GM21723 (cell line): Measurements from ENCODE around the gene SPCS3.
A peak's percentile ranks its signal among the peaks of the same experiment; 100 is the strongest.
"Not testable (repeated sequence)": the region's sequence is repeated elsewhere in the genome, so short reads cannot be mapped to it uniquely, and the experiment has no call there.

ENCODE experiments used
- ATAC-seq: cut with Tn5 transposase; IDR thresholded peaks from one replicate; pipeline ENCODE4 v1.9.1; 2021; ENCODE audit warnings: mild to moderate bottlenecking, moderate library complexity; ENCODE audit not compliant: unreplicated experiment

Gene SPCS3

DNA sequence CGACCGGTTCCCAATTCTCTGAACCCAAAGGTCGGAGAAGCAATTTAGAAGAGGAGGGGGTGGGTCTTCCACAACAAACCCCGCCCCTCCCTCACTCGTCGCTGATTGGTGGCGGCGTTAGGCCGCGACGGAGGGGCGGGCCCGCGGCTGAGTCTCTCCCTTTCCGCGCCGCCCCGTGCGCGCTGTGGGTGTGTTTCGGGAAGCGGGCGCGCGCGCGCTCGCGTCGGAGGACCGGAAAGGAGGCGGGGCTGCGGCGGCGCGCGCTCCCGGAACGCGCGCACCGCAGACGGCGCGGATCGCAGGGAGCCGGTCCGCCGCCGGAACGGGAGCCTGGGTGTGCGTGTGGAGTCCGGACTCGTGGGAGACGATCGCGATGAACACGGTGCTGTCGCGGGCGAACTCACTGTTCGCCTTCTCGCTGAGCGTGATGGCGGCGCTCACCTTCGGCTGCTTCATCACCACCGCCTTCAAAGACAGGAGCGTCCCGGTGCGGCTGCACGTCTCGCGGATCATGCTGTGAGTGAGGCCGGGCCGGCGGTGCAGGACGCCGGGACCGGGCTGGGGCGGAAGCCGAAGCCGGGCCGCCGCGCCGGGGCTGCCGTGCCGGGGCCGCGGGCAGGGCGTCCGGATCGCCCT, at the start of gene SPCS3:
SPCS3 (plus strand) TSS at position 263 of the 636 bp plus-strand sequence; CDS start at position 374, 111 bp downstream.
- peak; percentile 90 for ATAC-seq

DNA sequence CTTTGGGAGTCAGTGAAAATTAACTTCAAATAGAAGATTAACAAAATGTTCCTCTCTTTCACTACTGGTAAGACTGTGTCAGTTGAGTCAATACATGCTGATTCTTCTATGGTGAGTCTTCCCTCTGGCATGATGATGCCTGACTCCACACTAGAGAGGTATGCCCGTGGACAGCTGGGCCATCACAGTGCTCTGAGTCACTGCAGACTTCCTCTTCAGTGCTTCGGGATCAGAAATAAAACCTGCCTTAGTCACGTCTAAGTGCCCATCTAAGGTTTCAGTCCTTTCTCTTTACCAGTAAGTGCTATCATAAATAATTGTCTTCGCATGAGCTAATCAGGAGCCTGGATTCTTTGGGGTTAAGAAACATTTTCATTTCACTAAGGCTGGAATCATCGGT, 49.1 kb upstream of the SPCS3 start:
- ATAC-seq: no peak

DNA sequence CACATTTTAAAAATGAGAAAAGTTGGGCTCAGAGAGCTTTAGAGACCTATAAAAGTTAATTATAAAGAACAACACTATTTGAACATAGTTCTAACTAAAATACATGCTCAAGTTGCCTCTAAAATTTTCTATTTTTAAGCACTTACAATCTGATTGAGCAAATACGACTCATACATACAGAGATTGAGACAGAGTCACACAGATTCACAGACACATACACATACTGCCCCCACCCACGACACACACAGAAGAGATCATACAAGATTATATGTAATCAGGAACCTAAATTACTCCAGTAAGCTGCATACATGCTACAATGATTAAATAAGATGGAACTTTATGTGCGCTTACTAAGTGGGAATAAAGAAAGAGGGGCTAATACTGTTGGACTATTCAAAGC, 48.0 kb upstream of the SPCS3 start:
- no peak for ATAC-seq

DNA sequence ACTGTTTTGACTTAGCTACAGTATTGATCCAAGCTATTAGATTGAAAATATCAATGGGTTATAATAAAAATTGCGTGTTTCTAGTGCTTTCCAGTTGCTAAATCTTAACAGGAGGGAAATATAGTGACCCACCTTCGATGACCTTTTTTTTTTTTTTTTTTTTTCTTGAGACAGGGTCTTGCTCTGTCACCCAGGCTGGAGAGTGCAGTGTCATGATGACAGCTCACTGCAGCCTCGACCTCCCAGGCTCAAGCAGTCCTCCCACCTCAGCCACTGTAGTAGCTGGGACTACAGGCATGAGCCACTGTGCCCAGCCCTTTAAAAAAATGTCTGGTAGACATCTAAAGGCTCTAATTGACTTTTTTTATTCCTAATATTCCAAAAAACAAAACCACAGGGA, 47.0 kb upstream of the SPCS3 start:
- no peak for ATAC-seq

DNA sequence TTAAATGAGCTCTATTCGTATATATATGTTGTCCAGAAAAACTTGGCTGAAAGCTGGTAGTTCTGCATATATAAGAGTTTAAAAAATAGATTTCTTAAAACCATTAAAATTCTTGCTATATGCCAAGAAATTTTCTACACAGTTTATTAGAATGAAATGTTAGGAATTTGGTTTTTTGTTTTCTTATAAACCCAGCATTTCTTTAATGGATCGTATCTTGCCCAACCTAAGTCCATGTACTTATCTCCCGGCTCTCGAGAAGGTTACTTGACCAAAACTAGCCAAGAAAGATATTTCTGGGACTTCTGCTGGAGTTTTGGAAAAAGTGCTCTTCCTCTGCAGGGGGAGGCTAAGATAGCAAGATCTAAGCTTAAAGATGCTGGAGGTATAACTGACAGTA, 46.0 kb upstream of the SPCS3 start:
- ATAC-seq: no peak

DNA sequence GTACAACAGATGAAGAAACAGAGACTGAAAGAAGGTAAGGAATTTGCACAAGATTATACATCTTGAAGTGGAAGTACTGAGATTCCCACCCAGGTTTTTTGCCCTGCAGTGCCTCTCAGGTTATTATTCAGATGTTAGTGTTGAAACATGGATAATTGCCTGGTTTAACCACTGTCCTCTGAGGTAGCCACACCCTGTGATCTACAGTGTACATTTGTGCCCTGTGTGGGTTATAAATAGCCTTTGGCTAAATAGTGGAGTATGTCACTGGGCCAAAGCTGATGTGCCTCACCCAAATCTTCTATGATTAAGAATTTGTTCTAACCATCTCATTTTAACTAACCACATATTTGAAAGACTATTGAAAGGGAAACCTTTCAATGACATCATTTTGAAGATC, 45.3 kb upstream of the SPCS3 start:
- ATAC-seq: no peak

DNA sequence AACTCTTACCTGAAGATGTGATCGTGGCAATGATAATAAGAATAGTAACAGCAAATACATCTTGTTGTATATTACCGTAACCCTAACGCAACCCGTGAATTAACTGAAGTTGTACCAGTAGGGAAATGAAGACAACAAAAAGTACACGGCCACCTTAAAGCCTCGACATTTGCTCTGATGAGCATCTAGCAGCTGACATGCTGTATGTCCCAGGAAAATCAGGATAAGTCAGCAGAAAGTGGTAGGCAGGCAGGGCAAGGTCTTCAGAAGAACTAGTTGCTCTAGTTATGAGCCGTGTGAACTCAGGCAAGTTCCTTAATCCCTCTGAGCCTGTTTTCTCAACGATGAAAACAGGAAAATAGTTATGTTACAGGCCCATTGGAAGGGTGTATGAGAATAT, 43.1 kb upstream of the SPCS3 start:
- no peak for ATAC-seq

DNA sequence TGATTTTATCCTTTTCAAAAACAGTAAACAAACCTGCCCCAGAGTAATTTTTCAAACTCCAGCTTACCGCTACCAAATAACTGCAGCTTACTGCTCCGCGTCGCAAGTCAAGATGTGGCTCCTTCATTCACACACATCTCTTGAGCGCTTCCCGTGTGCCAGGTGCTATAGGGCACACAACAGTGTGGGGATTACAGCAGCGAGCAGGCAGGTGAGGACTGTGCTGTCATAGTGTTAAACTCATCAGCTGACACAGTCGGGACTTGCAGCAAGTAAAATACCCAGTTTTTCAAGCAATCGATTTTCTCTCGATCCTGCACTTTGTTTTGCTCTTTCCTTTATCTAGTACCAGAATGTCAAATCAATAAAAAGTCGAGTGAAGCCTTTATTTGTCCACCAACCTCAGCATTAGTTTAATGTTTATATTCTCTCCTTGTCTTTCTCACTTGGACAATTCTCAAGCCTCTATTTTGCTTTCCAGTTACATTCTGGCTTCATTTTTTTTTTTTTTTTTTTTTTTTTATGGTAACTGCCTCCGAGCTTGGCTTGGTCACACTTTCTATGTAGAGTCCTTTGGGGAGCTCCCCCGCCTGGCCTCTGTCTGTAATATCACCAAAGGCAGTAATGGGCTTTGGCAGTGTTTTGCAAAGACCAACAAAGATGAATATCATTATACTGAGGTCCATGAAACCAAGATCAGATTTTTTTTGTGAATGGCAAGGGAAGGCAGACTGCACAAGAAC, 42.4 kb upstream of the SPCS3 start:
- peak; percentile 93 for ATAC-seq

DNA sequence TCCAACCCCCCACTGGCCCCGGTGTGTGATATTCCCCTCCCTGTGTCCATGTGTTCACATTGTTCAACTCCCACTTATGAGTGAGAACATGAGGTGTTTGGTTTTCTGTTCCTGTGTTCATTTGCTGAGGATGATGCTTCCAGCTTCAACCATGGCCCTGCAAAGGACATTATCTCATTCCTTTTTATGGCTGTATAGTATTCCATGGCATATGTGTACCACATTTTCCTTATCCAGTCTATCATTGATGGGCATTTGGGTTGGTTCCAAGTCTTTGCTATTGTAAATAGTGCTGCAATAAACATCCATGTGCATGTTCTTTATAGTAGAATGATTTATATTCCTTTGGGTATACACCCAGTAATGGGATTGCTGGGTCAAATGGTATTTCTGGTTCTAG, 40.2 kb upstream of the SPCS3 start:
- ATAC-seq: not testable (repeated sequence)

DNA sequence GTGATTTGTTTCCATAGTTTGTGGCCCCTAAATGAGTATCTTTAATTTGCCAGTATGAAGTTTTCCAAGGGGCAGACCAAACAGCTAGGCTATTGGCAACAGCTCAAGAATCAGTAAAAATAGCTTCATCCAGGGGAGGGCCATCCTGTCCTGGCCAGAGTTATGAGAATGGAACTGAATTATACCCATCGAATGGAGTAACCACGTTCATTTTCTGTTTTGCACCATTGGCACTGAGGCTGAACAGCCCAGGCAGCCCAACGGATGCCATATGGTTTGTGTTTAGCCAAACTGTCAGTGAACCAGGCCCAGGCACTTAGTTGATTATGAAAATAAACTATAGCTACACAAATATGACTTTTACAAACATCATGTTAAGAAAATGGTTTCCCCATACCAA, 33.0 kb upstream of the SPCS3 start:
- ATAC-seq: no peak

DNA sequence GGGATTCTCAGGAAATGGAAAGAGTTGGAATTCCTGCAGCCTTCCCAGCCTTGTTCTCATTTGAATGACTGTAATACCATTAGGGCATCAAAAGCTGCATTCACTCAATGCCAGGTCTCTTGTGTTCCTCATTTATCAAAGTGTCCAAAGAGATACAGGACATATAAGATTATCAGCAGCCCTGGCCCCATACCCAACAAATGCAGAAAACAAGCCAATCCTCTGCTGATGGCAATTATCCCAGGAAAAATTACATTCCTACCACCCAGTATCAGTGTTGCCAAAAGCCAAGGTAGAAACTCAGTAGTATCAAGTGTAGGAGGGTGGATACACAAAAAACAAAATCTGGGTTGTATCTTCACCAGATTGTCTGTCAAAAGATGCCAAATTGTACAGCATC, 32.2 kb upstream of the SPCS3 start:
- ATAC-seq: no peak

DNA sequence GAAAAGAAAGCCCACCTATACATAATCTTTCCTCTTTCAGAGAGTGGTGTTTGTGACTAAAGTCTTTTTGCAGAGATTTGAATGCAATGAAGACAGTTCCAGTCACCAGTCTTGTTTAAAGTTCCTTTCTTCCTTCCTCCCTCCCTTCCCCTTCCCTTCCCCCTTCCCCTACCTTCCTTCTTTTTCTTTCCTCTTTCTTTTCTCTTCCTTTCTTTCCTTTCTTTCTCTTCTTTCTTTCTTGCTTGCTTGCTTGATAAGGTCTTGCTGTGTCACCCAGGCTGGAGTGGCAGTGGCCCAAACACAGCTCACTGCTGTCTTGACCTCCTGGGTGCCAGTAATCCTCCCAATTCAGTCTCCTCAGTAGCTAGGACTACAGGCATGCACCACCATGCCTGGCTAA, 31.7 kb upstream of the SPCS3 start:
- ATAC-seq: no peak

DNA sequence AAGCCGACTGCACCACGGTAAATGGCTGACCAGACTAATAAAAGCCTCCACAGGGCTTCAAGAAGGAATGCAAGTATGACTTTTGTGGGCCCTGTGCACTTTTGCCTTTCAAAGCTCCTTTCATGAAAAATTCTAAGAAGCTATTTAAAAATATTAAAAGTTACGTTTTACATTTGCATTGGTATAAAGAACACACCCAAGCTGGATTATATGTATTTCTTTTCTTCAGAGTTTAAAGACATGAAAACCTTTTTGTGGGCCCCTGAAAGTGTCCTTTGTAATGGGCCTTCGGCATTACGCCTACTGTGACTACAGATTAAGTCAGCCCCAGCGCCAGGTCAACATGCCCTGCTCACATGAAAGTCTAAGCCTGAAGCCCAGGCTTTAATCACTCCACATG, 30.2 kb upstream of the SPCS3 start:
- no peak for ATAC-seq

DNA sequence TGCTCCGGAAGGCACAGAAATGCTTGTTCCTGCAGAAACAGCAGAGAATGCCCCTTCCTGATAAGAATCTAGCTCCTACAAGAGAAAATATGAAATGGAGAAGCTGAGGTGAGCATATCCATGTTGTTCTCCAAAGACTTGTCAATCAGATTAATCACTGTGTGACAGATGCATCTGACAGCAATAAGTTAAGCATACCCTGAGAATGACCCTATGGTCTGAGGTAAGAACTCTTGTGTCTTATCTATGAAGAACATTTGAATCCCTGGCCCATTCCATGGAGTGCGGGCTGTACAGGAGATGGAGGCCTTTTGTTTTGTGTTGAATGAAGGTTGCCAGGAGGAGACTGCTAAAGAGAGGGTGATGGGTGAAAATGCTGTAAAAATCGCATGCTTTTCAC, 29.2 kb upstream of the SPCS3 start:
- no peak for ATAC-seq

DNA sequence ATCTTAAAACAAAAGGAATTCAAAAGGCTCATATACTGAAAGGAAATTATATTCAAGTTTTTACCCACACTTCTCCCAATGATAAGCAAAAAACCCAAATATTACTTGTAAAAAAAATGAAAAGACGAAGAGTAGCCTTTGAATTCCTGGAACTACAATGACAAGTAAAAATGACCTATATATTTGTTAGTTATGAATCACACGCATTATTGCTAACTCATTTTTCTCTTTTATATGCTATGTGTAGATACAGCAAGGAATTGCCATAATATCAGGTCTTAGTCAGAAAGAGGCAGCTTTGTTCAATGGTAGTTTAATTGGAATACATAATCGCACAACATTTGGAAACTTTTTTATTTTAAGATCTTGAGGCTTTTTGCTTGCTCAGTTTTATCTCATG, 28.0 kb upstream of the SPCS3 start:
- ATAC-seq: no peak

DNA sequence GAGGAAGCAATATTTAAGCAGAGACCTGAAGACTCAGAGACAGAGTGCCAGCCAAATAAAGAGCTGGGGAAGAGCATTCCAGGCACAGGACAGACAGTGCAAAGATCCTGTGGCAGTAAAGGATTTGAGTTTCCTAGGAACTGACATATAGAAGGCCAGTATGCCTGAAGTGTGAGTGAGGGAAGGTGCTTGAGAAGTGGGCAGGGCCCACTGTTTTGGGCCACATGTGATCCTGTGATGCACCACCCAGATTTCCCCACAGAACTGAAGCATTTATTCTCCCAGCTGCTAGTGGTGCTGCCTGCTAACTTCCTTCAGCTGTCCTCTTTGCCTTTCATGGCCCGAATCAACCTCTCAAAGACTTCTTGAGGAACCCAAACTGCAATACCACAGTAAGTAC, 26.8 kb upstream of the SPCS3 start:
- ATAC-seq: no peak

DNA sequence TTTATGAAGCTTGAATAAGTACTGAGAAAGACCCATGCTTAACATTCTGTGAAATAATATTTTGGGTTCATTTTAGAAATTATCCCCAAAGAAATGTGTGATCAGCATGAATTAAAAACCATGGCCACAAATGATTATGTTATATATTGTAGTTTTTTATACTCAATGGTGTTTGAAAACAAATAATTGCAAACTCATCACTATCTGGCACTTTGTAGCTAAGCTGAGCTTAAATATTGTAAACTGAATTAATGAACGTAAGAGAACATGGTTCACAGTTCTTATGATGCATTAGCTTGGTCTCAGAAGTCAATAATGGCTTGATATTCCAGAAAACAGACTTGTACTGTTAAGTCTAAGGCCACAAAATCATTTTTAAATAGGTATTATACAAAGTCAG, 26.1 kb upstream of the SPCS3 start:
- no peak for ATAC-seq

DNA sequence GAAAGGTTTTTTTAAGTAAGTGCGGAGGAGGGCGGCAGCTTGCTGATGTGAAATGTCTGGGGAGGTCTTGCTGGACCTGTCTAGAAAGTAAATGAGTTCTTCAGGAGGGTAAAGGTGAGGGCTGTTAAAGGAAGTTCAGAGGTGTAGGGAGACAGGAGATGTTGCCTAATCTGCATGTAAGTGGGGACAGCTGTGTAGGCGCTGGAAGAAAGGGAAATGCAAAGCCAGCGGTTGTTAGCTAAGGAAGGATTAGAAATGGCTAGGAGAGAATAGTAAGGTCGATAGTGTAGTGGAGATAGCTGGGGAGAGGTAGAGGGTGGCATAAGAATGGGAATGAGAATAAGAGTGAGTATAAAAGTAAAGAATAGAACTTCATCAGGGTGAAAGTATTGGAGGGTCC, 23.9 kb upstream of the SPCS3 start:
- ATAC-seq: not testable (repeated sequence)

DNA sequence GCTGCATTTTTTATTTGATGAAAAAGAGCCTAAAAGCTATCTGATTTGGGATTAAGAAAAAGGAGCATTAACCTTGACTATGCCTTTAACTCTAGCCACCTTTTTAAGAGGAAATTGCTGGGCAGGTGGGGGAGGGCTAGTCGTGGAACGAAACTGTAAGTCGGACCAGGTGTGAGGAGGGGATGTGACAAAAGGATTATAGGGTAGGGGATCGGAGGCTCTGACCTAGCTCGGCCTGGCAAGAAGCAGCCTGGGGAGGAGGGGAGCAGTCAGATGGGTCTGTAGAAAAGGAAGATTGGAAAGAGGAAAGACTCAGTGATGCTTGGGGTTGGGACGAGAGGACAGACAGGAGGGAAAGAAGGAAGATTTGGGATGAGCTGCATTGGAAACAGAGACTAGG, 21.1 kb upstream of the SPCS3 start:
- ATAC-seq: no peak

DNA sequence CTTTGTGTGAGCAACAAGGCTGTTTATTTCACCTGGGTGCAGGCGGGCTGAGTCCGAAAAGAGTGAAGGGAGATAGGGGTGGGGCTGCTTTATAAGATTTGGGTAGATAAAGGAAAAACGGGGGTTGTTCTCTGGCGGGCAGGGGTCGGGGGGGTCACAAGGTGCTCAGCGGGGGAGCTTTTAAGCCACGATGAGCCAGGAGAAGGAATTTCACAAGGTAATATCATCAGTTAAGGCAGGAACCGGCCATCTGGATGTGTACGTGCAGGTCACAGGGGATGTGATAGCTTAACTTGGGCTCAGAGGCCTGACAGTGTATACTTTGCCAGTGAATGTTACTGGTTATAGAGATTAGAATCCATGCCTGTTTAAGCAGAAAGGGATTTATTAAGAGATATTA, 19.7 kb upstream of the SPCS3 start:
- no peak for ATAC-seq

DNA sequence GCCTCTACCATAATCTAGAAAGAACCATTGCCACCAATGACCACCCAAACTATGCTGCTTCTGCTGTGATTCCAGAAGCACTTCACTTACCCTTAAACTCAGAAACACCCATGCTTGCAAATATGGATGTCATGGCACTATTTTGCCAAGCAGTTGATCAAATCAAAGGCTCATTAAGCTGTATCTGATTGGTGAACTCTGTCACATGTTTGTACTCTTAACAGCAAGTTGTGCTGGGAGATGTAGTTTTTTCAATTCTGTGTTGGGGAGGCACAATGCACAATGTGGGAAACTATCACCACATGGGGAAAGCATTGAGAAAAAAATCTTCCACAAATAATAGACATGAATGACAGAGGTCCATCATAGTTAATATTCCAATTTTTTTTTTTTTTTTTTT, 19.2 kb upstream of the SPCS3 start:
- no peak for ATAC-seq

DNA sequence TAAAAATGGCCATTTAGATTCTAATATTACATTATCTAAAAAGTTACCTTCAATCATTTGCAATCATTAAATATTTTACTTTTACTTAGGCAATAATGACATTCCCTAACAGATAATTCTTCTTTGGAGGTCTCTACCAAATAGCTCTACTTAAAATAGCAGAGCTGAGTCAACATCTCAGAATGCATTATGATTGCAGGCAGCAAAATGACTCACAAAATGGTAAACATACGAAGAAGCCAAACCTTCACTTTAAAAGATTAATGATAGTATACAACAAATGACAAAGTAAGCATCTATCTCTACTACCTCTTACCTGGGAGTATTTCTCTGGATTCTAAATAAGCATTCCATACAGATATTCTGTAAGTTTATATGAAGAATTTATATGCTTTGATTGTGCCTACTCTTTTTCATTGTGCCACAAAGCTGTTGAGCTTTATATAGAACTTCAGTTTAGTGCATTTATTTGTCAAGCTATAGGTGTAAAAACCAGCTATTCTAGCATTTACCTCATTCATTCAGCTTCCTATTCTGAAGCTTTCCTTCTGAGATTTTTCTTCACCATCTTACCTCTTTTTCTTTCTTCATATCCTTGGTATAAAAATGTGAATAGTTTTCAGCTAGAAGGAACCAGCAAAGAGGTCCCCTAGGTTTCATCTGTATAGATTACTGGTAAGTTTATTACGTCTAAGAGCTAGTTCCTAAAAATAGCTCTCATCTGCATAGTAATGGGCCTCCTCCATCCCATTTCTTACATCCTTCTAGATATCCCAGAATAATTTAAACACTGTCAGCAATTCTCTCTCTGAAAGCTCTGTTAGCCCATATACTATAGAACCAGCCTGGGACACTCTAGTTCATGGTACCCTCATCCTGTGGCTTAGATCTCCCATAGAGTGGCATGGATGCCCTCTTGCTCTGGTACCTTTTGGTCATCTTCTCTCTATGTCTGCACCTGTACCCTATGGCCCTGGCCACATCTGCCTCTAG, 17.2 kb upstream of the SPCS3 start:
- ATAC-seq: no peak
